Measurements from ENCODE around the gene PI4KA. TPM values are rescaled to one million over a fixed set of nuclear protein-coding genes. Genes with fewer than 3 reads are reported as not detected.

The PI4KA gene
- total and polyA plus RNA-seq, 2 experiments from 2014 or later, result 17.1 to 38.1 TPM

DNA sequence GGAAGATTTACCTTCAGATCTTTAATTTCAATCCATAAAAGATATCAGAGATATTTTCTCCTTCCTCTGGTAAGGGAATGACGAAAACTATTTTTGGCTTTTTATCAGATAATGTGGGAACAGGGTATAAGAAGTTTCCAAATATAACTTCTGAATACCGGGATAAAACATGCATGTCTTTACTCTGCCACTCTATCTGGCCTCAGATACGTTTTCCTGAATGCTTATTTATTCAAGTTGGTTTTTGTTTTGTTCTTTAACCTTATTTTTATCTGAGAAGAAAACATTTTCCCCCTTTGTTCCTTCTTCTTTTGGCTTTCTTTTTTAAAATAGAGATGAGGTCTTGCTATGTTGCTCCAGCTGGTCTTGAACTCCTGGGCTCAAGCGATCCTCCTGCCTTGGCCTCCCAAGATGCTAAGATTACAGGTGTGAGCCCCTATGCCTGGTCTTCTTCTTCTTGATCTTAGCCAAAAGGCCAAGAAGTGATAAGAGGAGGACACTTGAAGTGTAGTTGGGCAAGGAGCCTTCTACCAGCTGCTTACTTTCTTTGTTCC is 83.2 kb downstream of the PI4KA start:
- Mint-ChIP-seq H3K4me3 (no peak overlapping the region; the same call in 2 of the 3 replicates), H3K36me3 (ENCODE audit: low read depth) (no peaks in the 10 kb centered on the region; the same call in 1 of the 3 replicates), H3K4me1 (peaks cover 22% of the 10 kb centered on the region), H3K27me3 (ENCODE audit: insufficient read depth, low read depth, poor library complexity) (no peaks in the 10 kb centered on the region), H3K27ac (no peak overlapping the region), H3K9me3 (no peaks in the 10 kb centered on the region)
- ATAC-seq (no peak), DNase-seq (ENCODE audit: low spot score) (no peak)
- no peaks in the 10 kb centered on the region for H3K79me2 ChIP-seq (replicated peaks; ENCODE audit: insufficient read depth)
- no peaks in the 10 kb centered on the region for H3K9me2 ChIP-seq (ENCODE audit: insufficient read depth)
- no peak overlapping the region for H2AFZ ChIP-seq
- no peaks in the 10 kb centered on the region for H3F3A ChIP-seq (replicated peaks; ENCODE audit: low read depth)
- H3K27me3 ChIP-seq (ENCODE audit: insufficient read depth), result no peaks in the 10 kb centered on the region
- no peak for TF ChIP-seq POLR2AphosphoS5 (IDR thresholded peaks at IDR 0.05; ENCODE audit: low read depth)
- TF ChIP-seq, protein P1, sequence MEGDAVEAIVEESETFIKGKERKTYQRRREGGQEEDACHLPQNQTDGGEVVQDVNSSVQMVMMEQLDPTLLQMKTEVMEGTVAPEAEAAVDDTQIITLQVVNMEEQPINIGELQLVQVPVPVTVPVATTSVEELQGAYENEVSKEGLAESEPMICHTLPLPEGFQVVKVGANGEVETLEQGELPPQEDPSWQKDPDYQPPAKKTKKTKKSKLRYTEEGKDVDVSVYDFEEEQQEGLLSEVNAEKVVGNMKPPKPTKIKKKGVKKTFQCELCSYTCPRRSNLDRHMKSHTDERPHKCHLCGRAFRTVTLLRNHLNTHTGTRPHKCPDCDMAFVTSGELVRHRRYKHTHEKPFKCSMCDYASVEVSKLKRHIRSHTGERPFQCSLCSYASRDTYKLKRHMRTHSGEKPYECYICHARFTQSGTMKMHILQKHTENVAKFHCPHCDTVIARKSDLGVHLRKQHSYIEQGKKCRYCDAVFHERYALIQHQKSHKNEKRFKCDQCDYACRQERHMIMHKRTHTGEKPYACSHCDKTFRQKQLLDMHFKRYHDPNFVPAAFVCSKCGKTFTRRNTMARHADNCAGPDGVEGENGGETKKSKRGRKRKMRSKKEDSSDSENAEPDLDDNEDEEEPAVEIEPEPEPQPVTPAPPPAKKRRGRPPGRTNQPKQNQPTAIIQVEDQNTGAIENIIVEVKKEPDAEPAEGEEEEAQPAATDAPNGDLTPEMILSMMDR (conservative IDR thresholded peaks at IDR 0.05; ENCODE audit: low read depth in 2 of 2), result no peak
- TF ChIP-seq, protein P2, sequence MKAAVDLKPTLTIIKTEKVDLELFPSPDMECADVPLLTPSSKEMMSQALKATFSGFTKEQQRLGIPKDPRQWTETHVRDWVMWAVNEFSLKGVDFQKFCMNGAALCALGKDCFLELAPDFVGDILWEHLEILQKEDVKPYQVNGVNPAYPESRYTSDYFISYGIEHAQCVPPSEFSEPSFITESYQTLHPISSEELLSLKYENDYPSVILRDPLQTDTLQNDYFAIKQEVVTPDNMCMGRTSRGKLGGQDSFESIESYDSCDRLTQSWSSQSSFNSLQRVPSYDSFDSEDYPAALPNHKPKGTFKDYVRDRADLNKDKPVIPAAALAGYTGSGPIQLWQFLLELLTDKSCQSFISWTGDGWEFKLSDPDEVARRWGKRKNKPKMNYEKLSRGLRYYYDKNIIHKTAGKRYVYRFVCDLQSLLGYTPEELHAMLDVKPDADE (IDR thresholded peaks at IDR 0.05), result no peak
- no peak for TF ChIP-seq NANOG (IDR thresholded peaks at IDR 0.05; ENCODE audit: borderline replicate concordance)
- TF ChIP-seq STAT1 (IDR thresholded peaks at IDR 0.05; ENCODE audit: unreplicated experiment), result no peak
- TF ChIP-seq ZNF114 (CRISPR knock-in tag; IDR thresholded peaks at IDR 0.05), result no peak
- TF ChIP-seq ZNF331 (CRISPR knock-in tag; IDR thresholded peaks at IDR 0.05; ENCODE audit: low read depth), result no peak
- no peak for TF ChIP-seq EZH2 (IDR thresholded peaks at IDR 0.05; ENCODE audit: low read depth, unreplicated experiment)
- TF ChIP-seq, protein P3, sequence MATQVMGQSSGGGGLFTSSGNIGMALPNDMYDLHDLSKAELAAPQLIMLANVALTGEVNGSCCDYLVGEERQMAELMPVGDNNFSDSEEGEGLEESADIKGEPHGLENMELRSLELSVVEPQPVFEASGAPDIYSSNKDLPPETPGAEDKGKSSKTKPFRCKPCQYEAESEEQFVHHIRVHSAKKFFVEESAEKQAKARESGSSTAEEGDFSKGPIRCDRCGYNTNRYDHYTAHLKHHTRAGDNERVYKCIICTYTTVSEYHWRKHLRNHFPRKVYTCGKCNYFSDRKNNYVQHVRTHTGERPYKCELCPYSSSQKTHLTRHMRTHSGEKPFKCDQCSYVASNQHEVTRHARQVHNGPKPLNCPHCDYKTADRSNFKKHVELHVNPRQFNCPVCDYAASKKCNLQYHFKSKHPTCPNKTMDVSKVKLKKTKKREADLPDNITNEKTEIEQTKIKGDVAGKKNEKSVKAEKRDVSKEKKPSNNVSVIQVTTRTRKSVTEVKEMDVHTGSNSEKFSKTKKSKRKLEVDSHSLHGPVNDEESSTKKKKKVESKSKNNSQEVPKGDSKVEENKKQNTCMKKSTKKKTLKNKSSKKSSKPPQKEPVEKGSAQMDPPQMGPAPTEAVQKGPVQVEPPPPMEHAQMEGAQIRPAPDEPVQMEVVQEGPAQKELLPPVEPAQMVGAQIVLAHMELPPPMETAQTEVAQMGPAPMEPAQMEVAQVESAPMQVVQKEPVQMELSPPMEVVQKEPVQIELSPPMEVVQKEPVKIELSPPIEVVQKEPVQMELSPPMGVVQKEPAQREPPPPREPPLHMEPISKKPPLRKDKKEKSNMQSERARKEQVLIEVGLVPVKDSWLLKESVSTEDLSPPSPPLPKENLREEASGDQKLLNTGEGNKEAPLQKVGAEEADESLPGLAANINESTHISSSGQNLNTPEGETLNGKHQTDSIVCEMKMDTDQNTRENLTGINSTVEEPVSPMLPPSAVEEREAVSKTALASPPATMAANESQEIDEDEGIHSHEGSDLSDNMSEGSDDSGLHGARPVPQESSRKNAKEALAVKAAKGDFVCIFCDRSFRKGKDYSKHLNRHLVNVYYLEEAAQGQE (IDR thresholded peaks at IDR 0.05; ENCODE audit: unreplicated experiment), result no peak
- no peak for TF ChIP-seq EZH2phosphoT487 (IDR thresholded peaks at IDR 0.05; ENCODE audit: unreplicated experiment)
- no peak for TF ChIP-seq CREB1 (CRISPR knock-in tag; IDR thresholded peaks at IDR 0.05; ENCODE audit: low read depth)
- TF ChIP-seq, protein P4, sequence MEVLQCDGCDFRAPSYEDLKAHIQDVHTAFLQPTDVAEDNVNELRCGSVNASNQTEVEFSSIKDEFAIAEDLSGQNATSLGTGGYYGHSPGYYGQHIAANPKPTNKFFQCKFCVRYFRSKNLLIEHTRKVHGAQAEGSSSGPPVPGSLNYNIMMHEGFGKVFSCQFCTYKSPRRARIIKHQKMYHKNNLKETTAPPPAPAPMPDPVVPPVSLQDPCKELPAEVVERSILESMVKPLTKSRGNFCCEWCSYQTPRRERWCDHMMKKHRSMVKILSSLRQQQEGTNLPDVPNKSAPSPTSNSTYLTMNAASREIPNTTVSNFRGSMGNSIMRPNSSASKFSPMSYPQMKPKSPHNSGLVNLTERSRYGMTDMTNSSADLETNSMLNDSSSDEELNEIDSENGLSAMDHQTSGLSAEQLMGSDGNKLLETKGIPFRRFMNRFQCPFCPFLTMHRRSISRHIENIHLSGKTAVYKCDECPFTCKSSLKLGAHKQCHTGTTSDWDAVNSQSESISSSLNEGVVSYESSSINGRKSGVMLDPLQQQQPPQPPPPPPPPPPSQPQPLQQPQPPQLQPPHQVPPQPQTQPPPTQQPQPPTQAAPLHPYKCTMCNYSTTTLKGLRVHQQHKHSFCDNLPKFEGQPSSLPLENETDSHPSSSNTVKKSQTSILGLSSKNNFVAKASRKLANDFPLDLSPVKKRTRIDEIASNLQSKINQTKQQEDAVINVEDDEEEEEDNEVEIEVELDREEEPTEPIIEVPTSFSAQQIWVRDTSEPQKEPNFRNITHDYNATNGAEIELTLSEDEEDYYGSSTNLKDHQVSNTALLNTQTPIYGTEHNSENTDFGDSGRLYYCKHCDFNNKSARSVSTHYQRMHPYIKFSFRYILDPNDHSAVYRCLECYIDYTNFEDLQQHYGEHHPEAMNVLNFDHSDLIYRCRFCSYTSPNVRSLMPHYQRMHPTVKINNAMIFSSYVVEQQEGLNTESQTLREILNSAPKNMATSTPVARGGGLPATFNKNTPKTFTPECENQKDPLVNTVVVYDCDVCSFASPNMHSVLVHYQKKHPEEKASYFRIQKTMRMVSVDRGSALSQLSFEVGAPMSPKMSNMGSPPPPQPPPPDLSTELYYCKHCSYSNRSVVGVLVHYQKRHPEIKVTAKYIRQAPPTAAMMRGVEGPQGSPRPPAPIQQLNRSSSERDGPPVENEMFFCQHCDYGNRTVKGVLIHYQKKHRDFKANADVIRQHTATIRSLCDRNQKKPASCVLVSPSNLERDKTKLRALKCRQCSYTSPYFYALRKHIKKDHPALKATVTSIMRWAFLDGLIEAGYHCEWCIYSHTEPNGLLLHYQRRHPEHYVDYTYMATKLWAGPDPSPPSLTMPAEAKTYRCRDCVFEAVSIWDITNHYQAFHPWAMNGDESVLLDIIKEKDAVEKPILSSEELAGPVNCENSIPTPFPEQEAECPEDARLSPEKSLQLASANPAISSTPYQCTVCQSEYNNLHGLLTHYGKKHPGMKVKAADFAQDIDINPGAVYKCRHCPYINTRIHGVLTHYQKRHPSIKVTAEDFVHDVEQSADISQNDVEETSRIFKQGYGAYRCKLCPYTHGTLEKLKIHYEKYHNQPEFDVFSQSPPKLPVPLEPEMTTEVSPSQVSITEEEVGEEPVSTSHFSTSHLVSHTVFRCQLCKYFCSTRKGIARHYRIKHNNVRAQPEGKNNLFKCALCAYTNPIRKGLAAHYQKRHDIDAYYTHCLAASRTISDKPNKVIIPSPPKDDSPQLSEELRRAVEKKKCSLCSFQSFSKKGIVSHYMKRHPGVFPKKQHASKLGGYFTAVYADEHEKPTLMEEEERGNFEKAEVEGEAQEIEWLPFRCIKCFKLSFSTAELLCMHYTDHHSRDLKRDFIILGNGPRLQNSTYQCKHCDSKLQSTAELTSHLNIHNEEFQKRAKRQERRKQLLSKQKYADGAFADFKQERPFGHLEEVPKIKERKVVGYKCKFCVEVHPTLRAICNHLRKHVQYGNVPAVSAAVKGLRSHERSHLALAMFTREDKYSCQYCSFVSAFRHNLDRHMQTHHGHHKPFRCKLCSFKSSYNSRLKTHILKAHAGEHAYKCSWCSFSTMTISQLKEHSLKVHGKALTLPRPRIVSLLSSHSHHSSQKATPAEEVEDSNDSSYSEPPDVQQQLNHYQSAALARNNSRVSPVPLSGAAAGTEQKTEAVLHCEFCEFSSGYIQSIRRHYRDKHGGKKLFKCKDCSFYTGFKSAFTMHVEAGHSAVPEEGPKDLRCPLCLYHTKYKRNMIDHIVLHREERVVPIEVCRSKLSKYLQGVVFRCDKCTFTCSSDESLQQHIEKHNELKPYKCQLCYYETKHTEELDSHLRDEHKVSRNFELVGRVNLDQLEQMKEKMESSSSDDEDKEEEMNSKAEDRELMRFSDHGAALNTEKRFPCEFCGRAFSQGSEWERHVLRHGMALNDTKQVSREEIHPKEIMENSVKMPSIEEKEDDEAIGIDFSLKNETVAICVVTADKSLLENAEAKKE (CRISPR knock-in tag; IDR thresholded peaks at IDR 0.05), result no peak
- no peak overlapping the region for H3K27ac ChIP-seq (ENCODE audit: low read depth)
- H3K36me3 ChIP-seq (ENCODE audit: insufficient read depth), result no peaks in the 10 kb centered on the region
- no peak overlapping the region for H3K4me3 ChIP-seq
- no peak overlapping the region for H3K4me2 ChIP-seq
- peaks cover 9% of the 10 kb centered on the region for H3K4me1 ChIP-seq (ENCODE audit: insufficient read depth)
- H4K20me1 ChIP-seq (replicated peaks; ENCODE audit: insufficient read depth), result no peaks in the 10 kb centered on the region; the same call in 1 of the 2 replicates
